WTC11 (cell line): ENCODE measurements around the gene ABCA3. TPM values are rescaled to one million over a fixed set of nuclear protein-coding genes. Genes with fewer than 3 reads are reported as not detected.
A peak's percentile ranks its signal among the peaks of the same experiment; 100 is the strongest.

Source experiments
- ATAC-seq: fragments of 200-7000 bp; cut with Tn5 transposase; 2 replicates; pipeline ENCODE4 v1.10.0; 2021; ENCODE audit warnings: mild to moderate bottlenecking, moderate library complexity
- CTCF ChIA-PET: fragments of 300-600 bp; sonication (Branson Sonifier 250); formaldehyde crosslinking; loops from one replicate; lab custom pipeline; 2021; ENCODE audit warnings: antibody characterized with exemption; lab: Charles Lee
- POLR2A ChIA-PET: fragments of 350-600 bp; sonication (Branson Sonifier 250); formaldehyde crosslinking; loops from one replicate; lab custom pipeline; 2021; ENCODE audit warnings: antibody characterized with exemption; lab: Charles Lee
- DNase-seq: peaks from one replicate; pipeline ENCODE4 v3.0.0; 2021; ENCODE audit warnings: low spot score
- H3K27ac Mint-ChIP-seq: 2 replicates; pipeline ENCODE4 v1.8.0; 2021; ENCODE audit warnings: mixed read lengths
- H3K27me3 Mint-ChIP-seq: 2 replicates; pipeline ENCODE4 v1.8.0; 2021; ENCODE audit warnings: low read depth, mild to moderate bottlenecking, moderate library complexity, mixed read lengths
- H3K36me3 Mint-ChIP-seq: 2 replicates; pipeline ENCODE4 v1.8.0; 2021; ENCODE audit warnings: mixed read lengths
- H3K4me1 Mint-ChIP-seq: 2 replicates; pipeline ENCODE4 v1.8.0; 2022; ENCODE audit warnings: mixed read lengths
- H3K4me3 Mint-ChIP-seq: 2 replicates; pipeline ENCODE4 v1.8.0; 2021; ENCODE audit warnings: mild to moderate bottlenecking, moderate library complexity, mixed read lengths
- H3K9me3 Mint-ChIP-seq: 2 replicates; pipeline ENCODE4 v1.8.0; 2021; ENCODE audit warnings: mixed read lengths
- ARID4B ChIP-seq: sonication (generic); formaldehyde crosslinking; IDR thresholded peaks from 2 replicates; pipeline ENCODE4 v1.8.0; 2023; ENCODE audit warnings: missing genetic modification reagents, mild to moderate bottlenecking, borderline replicate concordance
- ATF3 ChIP-seq: sonication (generic); formaldehyde crosslinking; conservative IDR thresholded peaks from 2 replicates; pipeline ENCODE4 v1.8.1; 2022; ENCODE audit warnings: mild to moderate bottlenecking, missing genetic modification reagents
- ATF6 ChIP-seq: sonication (generic); formaldehyde crosslinking; IDR thresholded peaks from 2 replicates; pipeline ENCODE4 v1.8.1; 2023; ENCODE audit warnings: mild to moderate bottlenecking, missing genetic modification reagents
- E2F1 ChIP-seq: sonication (generic); formaldehyde crosslinking; IDR thresholded peaks from 2 replicates; pipeline ENCODE4 v1.8.0; 2022; ENCODE audit warnings: mild to moderate bottlenecking, missing genetic modification reagents
- E2F4 ChIP-seq: sonication (generic); formaldehyde crosslinking; IDR thresholded peaks from 2 replicates; pipeline ENCODE4 v1.8.1; 2022; ENCODE audit warnings: low read depth, mild to moderate bottlenecking, moderate library complexity, missing genetic modification reagents, borderline replicate concordance
- ELF4 ChIP-seq: sonication (generic); formaldehyde crosslinking; IDR thresholded peaks from 2 replicates; pipeline ENCODE4 v1.8.1; 2022; ENCODE audit warnings: low read depth, mild to moderate bottlenecking, moderate library complexity, missing genetic modification reagents
- ETV6 ChIP-seq: sonication (generic); formaldehyde crosslinking; IDR thresholded peaks from 2 replicates; pipeline ENCODE4 v1.8.1; 2022; ENCODE audit warnings: mild to moderate bottlenecking, missing genetic modification reagents
- IRF2 ChIP-seq: sonication (generic); formaldehyde crosslinking; IDR thresholded peaks from 2 replicates; pipeline ENCODE4 v1.8.0; 2022; ENCODE audit warnings: low read depth, missing genetic modification reagents, borderline replicate concordance
- MAX ChIP-seq: sonication (generic); formaldehyde crosslinking; IDR thresholded peaks from 2 replicates; pipeline ENCODE4 v1.8.0; 2022; ENCODE audit warnings: mild to moderate bottlenecking, missing genetic modification reagents
- MLX ChIP-seq: sonication (generic); formaldehyde crosslinking; IDR thresholded peaks from 2 replicates; pipeline ENCODE4 v1.8.1; 2023; ENCODE audit warnings: mild to moderate bottlenecking, missing genetic modification reagents, moderate library complexity
- MXD4 ChIP-seq: fragments of 250-450 bp; sonication (Bioruptor Pico); IDR thresholded peaks from 2 replicates; pipeline ENCODE4 v1.8.0; 2021; ENCODE audit warnings: mild to moderate bottlenecking, moderate library complexity, borderline replicate concordance
- NFYB ChIP-seq: sonication (generic); formaldehyde crosslinking; conservative IDR thresholded peaks from 2 replicates; pipeline ENCODE4 v1.8.0; 2022; ENCODE audit warnings: low read depth, missing genetic modification reagents
- OVOL2 ChIP-seq: fragments of 250-450 bp; sonication (Bioruptor Pico); IDR thresholded peaks from 2 replicates; pipeline ENCODE4 v1.9.0; 2021; ENCODE audit warnings: mild to moderate bottlenecking, borderline replicate concordance
- RORB ChIP-seq: fragments of 250-450 bp; sonication (Bioruptor Pico); IDR thresholded peaks from 2 replicates; pipeline ENCODE4 v1.9.0; 2021; ENCODE audit warnings: mild to moderate bottlenecking
- SOX15 ChIP-seq: fragments of 250-450 bp; sonication (Bioruptor Pico); IDR thresholded peaks from 2 replicates; pipeline ENCODE4 v1.9.0; 2021; ENCODE audit warnings: mild to moderate bottlenecking
- TEAD1 ChIP-seq: sonication (generic); formaldehyde crosslinking; IDR thresholded peaks from 2 replicates; pipeline ENCODE4 v1.8.0; 2022; ENCODE audit warnings: mild to moderate bottlenecking, missing genetic modification reagents
- USF2 ChIP-seq: sonication (generic); formaldehyde crosslinking; IDR thresholded peaks from 2 replicates; pipeline ENCODE4 v1.8.1; 2023; ENCODE audit warnings: mild to moderate bottlenecking, missing genetic modification reagents, moderate library complexity
- ZNF219 ChIP-seq: sonication (generic); formaldehyde crosslinking; IDR thresholded peaks from 2 replicates; pipeline ENCODE4 v1.8.0; 2023; ENCODE audit warnings: missing genetic modification reagents, mild to moderate bottlenecking, borderline replicate concordance
- ZNF416 ChIP-seq: fragments of 250-450 bp; sonication (Bioruptor Pico); IDR thresholded peaks from 2 replicates; pipeline ENCODE4 v1.9.0; 2021; ENCODE audit warnings: mild to moderate bottlenecking, inconsistent platforms
- ZNF425 ChIP-seq: fragments of 250-450 bp; sonication (Bioruptor Pico); conservative IDR thresholded peaks from 2 replicates; pipeline ENCODE4 v1.9.0; 2021; ENCODE audit warnings: mild to moderate bottlenecking
- total RNA-seq: library from RNA; stranded (reverse); gene quantifications from 3 replicates; pipeline ENCODE4 v1.2.3, GENCODE V29; 2021

ABCA3 gene
- total RNA-seq, 1 experiment from 2014 or later = 12.1 TPM

GRCh38 chr16:2270070-2270462 lies 70.5 kb downstream of the ABCA3 start:
- ATAC-seq (no peak), DNase-seq (no peak)
- H3K36me3 Mint-ChIP-seq = peaks cover 15% of the 10 kb centered on the region
- TF ChIP-seq USF2 (no peak), ELF4 (CRISPR knock-in tag) (no peak), ARID4B (CRISPR knock-in tag) (no peak), NFYB (CRISPR knock-in tag) (no peak), SOX15 (CRISPR knock-in tag) (no peak), ZNF416 (CRISPR knock-in tag) (no peak), ATF6 (CRISPR knock-in tag) (no peak), ETV6 (no peak), MLX (CRISPR knock-in tag) (no peak), OVOL2 (CRISPR knock-in tag) (no peak), IRF2 (CRISPR knock-in tag) (no peak), ZNF425 (CRISPR knock-in tag) (no peak), E2F4 (CRISPR knock-in tag) (no peak), ATF3 (CRISPR knock-in tag) (no peak), E2F1 (CRISPR knock-in tag) (no peak), TEAD1 (no peak), MAX (CRISPR knock-in tag) (no peak), ZNF219 (CRISPR knock-in tag) (no peak), RORB (no peak), MXD4 (CRISPR knock-in tag) (no peak)
- H3K27me3 Mint-ChIP-seq = no peaks in the 10 kb centered on the region
- H3K4me3 Mint-ChIP-seq = peak overlapping the region; percentile 90
- H3K27ac Mint-ChIP-seq = no peak overlapping the region
- POLR2A ChIA-PET = interaction anchor here (0.7 kb wide), 1 partner anchor 52 kb away, joined by 3 read pairs; no protein-coding TSS in a partner anchor
- H3K4me1 Mint-ChIP-seq = peaks cover 24% of the 10 kb centered on the region
- H3K9me3 Mint-ChIP-seq = no peaks in the 10 kb centered on the region
- CTCF ChIA-PET = interaction anchor here (0.9 to 2.4 kb wide), 5 partner anchors 9 to 232 kb away, joined by 3 to 9 read pairs (median 5); partner anchors contain the start of gene DNASE1L2
